ENCODE results near the gene EPN2.

- TF ChIP-seq YY1 (IDR thresholded peaks at IDR 0.05) (no peak), MAX (IDR thresholded peaks at IDR 0.05) (no peak), EGR1 (IDR thresholded peaks at IDR 0.05; ENCODE audit: low read depth in 2 of 2) (no peak), REST (IDR thresholded peaks at IDR 0.05) (no peak), CTCF (IDR thresholded peaks at IDR 0.05; ENCODE audit: low read depth, low read length, missing input control) (no peak), RAD21 (IDR thresholded peaks at IDR 0.05) (no peak), JUND (IDR thresholded peaks at IDR 0.05) (no peak), SP1 (IDR thresholded peaks at IDR 0.05) (no peak), RXRA (IDR thresholded peaks at IDR 0.05) (no peak), HNF4A (conservative IDR thresholded peaks at IDR 0.05) (no peak), GABPA (IDR thresholded peaks at IDR 0.05 in 1 of 2, conservative IDR thresholded peaks at IDR 0.05 in 1 of 2) (no peak)
Observed at GRCh38 chr17:19345067-19345460, 107.9 kb downstream of the EPN2 start.

Measured in liver (tissue), 3 donors.